Kidney tubule cell (primary cell): Measurements from ENCODE around the gene UBE4B.
A peak's percentile ranks its signal among the peaks of the same experiment; 100 is the strongest.
"Not testable (repeated sequence)": the region's sequence is repeated elsewhere in the genome, so short reads cannot be mapped to it uniquely, and the experiment has no call there.

Experiments used
- DNase-seq: peaks from one replicate; pipeline ENCODE4 v3.0.0-alpha.2; 2018; ENCODE audit warnings: low spot score

Gene UBE4B

GRCh38 chr1:10032590-10033358, at the start of gene UBE4B:
TSS of gene UBE4B (plus strand) at chr1:10032958. CDS start at chr1:10033671, 713 bp downstream.
- peak; percentile 99 for DNase-seq

GRCh38 chr1:9984253-9984652, 48.5 kb upstream of the UBE4B start:
- DNase-seq, result no peak

GRCh38 chr1:9985001-9985400, 47.8 kb upstream of the UBE4B start:
- DNase-seq, result no peak

GRCh38 chr1:9989773-9990172, 43.0 kb upstream of the UBE4B start:
- DNase-seq, result no peak

GRCh38 chr1:9990944-9991343, 41.8 kb upstream of the UBE4B start:
- no peak for DNase-seq

GRCh38 chr1:9992910-9993309, 39.8 kb upstream of the UBE4B start:
- no peak for DNase-seq

- no peak for DNase-seq
These were observed 39.1 kb upstream of the UBE4B start for GRCh38 chr1:9993561-9994075.

GRCh38 chr1:9996624-9997582, 35.9 kb upstream of the UBE4B start, which contains the start of gene RBP7:
TSS of gene RBP7 (plus strand) at chr1:9997228. CDS start at chr1:9997259, 31 bp downstream.
- peak; percentile 72 for DNase-seq

- no peak for DNase-seq
These were observed 31.6 kb upstream of the UBE4B start for GRCh38 chr1:10001016-10001665.

- DNase-seq, result not testable (repeated sequence)
These were observed 27.5 kb upstream of the UBE4B start for GRCh38 chr1:10005248-10005647.

GRCh38 chr1:10007169-10007568, 25.6 kb upstream of the UBE4B start:
- no peak for DNase-seq

GRCh38 chr1:10014016-10014415, 18.7 kb upstream of the UBE4B start:
- DNase-seq, result peak; percentile 24

- no peak for DNase-seq
These were observed 13.2 kb upstream of the UBE4B start for GRCh38 chr1:10019561-10019960.

- no peak for DNase-seq
These were observed 12.7 kb upstream of the UBE4B start for GRCh38 chr1:10020086-10020485.

- DNase-seq, result not testable (repeated sequence)
These were observed 12.1 kb upstream of the UBE4B start for GRCh38 chr1:10020678-10021077.

GRCh38 chr1:10021992-10022391, 10.8 kb upstream of the UBE4B start:
- DNase-seq, result not testable (repeated sequence)

- no peak for DNase-seq
These were observed 10.1 kb upstream of the UBE4B start for GRCh38 chr1:10022656-10023055.

GRCh38 chr1:10025354-10025753, 7.4 kb upstream of the UBE4B start:
- no peak for DNase-seq

GRCh38 chr1:10027027-10027426, 5.7 kb upstream of the UBE4B start:
- DNase-seq, result no peak

GRCh38 chr1:10028956-10029500, 3.7 kb upstream of the UBE4B start:
- not testable (repeated sequence) for DNase-seq

- peak; percentile 83 for DNase-seq
These were observed 1.3 kb upstream of the UBE4B start for GRCh38 chr1:10031461-10031860.

- DNase-seq, result peak; percentile 65
These were observed 644 bp downstream of the UBE4B start for GRCh38 chr1:10033359-10033845.
